ENCODE measurements around the gene PLA2G6.

PLA2G6 gene

GRCh38 chr22:38107692-38108515 is 73.7 kb downstream of the PLA2G6 start:
- no peak for DNase-seq

GRCh38 chr22:38106814-38107578 is 74.6 kb downstream of the PLA2G6 start:
- no peak for DNase-seq

GRCh38 chr22:38104084-38104483 is 77.5 kb downstream of the PLA2G6 start:
- DNase-seq: no peak

- DNase-seq: no peak
Observed at GRCh38 chr22:38103641-38104040, 78.0 kb downstream of the PLA2G6 start.

GRCh38 chr22:38098410-38099249 is 83.0 kb downstream of the PLA2G6 start:
- no peak for DNase-seq

- no peak for DNase-seq
Observed at GRCh38 chr22:38097557-38098409, 83.8 kb downstream of the PLA2G6 start.

GRCh38 chr22:38097058-38097457 is 84.6 kb downstream of the PLA2G6 start:
- no peak for DNase-seq

GRCh38 chr22:38089474-38089851 is 92.2 kb downstream of the PLA2G6 start:
- DNase-seq: no peak

GRCh38 chr22:38088629-38089473 is 92.8 kb downstream of the PLA2G6 start:
- DNase-seq: no peak

- no peak for DNase-seq
Observed at GRCh38 chr22:38087855-38088254, 93.8 kb downstream of the PLA2G6 start.

- no peak for DNase-seq
Observed at GRCh38 chr22:38086942-38087341, 94.7 kb downstream of the PLA2G6 start.

GRCh38 chr22:38086001-38086845 is 95.4 kb downstream of the PLA2G6 start:
- no peak for DNase-seq

- DNase-seq: no peak
Observed at GRCh38 chr22:38085501-38085900, 96.1 kb downstream of the PLA2G6 start.

GRCh38 chr22:38085056-38085455 is 96.6 kb downstream of the PLA2G6 start:
- DNase-seq: no peak

GRCh38 chr22:38083931-38084631 is 97.5 kb downstream of the PLA2G6 start, which contains the start of gene SLC16A8:
TSS of gene SLC16A8 (minus strand) at chr22:38084184. CDS start at chr22:38082873, 1,311 bp downstream.
- no peak for DNase-seq

GRCh38 chr22:38082986-38083710 is 98.5 kb downstream of the PLA2G6 start:
- no peak for DNase-seq

GRCh38 chr22:38081941-38082828 is 99.4 kb downstream of the PLA2G6 start:
- DNase-seq: no peak

GRCh38 chr22:38081636-38081940 is 100.0 kb downstream of the PLA2G6 start:
- no peak for DNase-seq

All from activated CD4-positive, CD25-positive, alpha-beta regulatory T cell treated with anti-CD3 and anti-CD28 coated beads, Interleukin-2, amount 50 U/mL, for 72 hours (primary cell).